IMR-90 (cell line): Measurements from ENCODE around the gene CCDC83. TPM values are rescaled to one million over a fixed set of nuclear protein-coding genes. Genes with fewer than 3 reads are reported as not detected.

Experiments used
- ATAC-seq: fragments of 200-7000 bp; cut with Tn5 transposase; 2 replicates; pipeline ENCODE4 v1.9.1; 2020; ENCODE audit warnings: low read depth, mild to moderate bottlenecking, moderate library complexity
- BruUV-seq: library from RNA; stranded (reverse); fragments of 400-500 nt; replicated peaks from 2 replicates; lab custom pipeline; 2021; lab: Mats Ljungman, UMichigan
- CTCF ChIA-PET: fragments of 300-600 bp; formaldehyde crosslinking; extraction: SDS; loops from one replicate; lab custom pipeline; 2021; ENCODE audit warnings: antibody characterized with exemption; lab: Yijun Ruan, JAX
- POLR2A ChIA-PET: fragments of 300-600 bp; sonication (Branson Sonifier 250); formaldehyde crosslinking; loops from one replicate; lab custom pipeline; 2022; ENCODE audit warnings: antibody characterized with exemption; ENCODE audit not compliant: unreplicated experiment; lab: Charles Lee
- DNase-seq: peaks from one replicate; pipeline ENCODE4 v3.0.0; 2013
- H2AFZ ChIP-seq: replicated peaks from 2 replicates; pipeline ENCODE3; 2013; ENCODE audit warnings: low read length, mild to moderate bottlenecking; ENCODE audit not compliant: poor library complexity
- H2AK5ac ChIP-seq: 2 replicates; pipeline ENCODE4 v1.6.1; 2013; ENCODE audit warnings: low read depth, low read length, inconsistent platforms
- H2AK9ac ChIP-seq: replicated peaks from 2 replicates; pipeline ENCODE3; 2013; ENCODE audit warnings: mild to moderate bottlenecking, low read depth, low read length, moderate library complexity; ENCODE audit not compliant: poor library complexity
- H2BK120ac ChIP-seq: 2 replicates; pipeline ENCODE4 v1.6.1; 2013; ENCODE audit warnings: low read depth, low read length, inconsistent platforms
- H2BK15ac ChIP-seq: 3 replicates; pipeline ENCODE4 v1.6.1; 2013; ENCODE audit warnings: low read depth, low read length, inconsistent platforms
- H2BK20ac ChIP-seq: 2 replicates; pipeline ENCODE4 v1.6.1; 2013; ENCODE audit warnings: low read depth, mild to moderate bottlenecking, inconsistent platforms, low read length, moderate library complexity
- H2BK5ac ChIP-seq: 2 replicates; pipeline ENCODE4 v1.6.1; 2013; ENCODE audit warnings: mild to moderate bottlenecking, low read depth, low read length, inconsistent platforms; ENCODE audit not compliant: poor library complexity, severe bottlenecking
- H3K14ac ChIP-seq: replicated peaks from 2 replicates; pipeline ENCODE4 v1.6.1; 2013; ENCODE audit warnings: low read depth, low read length, inconsistent platforms
- H3K18ac ChIP-seq: 2 replicates; pipeline ENCODE4 v1.6.1; 2013; ENCODE audit warnings: low read depth, low read length, control low read depth
- H3K23ac ChIP-seq: 2 replicates; pipeline ENCODE4 v1.6.1; 2013; ENCODE audit warnings: low read depth, low read length, inconsistent platforms
- H3K27ac ChIP-seq: 2 replicates; pipeline ENCODE4 v1.5.1; 2013; ENCODE audit warnings: mild to moderate bottlenecking, control low read depth, low read length; ENCODE audit not compliant: insufficient read depth
- H3K27me3 ChIP-seq: 2 replicates; pipeline ENCODE4 v1.6.1; 2013; ENCODE audit warnings: low read length; ENCODE audit not compliant: control insufficient read depth, insufficient read depth
- H3K36me3 ChIP-seq: 2 replicates; pipeline ENCODE4 v1.6.1; 2013; ENCODE audit warnings: low read length, mixed read lengths; ENCODE audit not compliant: control insufficient read depth, insufficient read depth
- H3K4ac ChIP-seq: 2 replicates; pipeline ENCODE4 v1.6.1; 2013; ENCODE audit warnings: low read depth, low read length, inconsistent platforms
- H3K4me1 ChIP-seq: 2 replicates; pipeline ENCODE4 v1.6.1; 2013; ENCODE audit warnings: low read length, mixed read lengths; ENCODE audit not compliant: control insufficient read depth, insufficient read depth
- H3K4me2 ChIP-seq: 2 replicates; pipeline ENCODE4 v1.6.1; 2013; ENCODE audit warnings: low read depth, mild to moderate bottlenecking, control low read depth, low read length, moderate library complexity
- H3K4me3 ChIP-seq: 2 replicates; pipeline ENCODE4 v1.5.1; 2013; ENCODE audit warnings: low read depth, mild to moderate bottlenecking, control low read depth, low read length, moderate library complexity; ENCODE audit not compliant: insufficient read depth
- H3K56ac ChIP-seq: 2 replicates; pipeline ENCODE4 v1.6.1; 2013; ENCODE audit warnings: low read length, inconsistent platforms; ENCODE audit not compliant: insufficient read depth; ENCODE audit errors: extremely low read depth
- H3K79me1 ChIP-seq, 2 experiments: 2 replicates each; pipeline ENCODE4 v1.6.1; 2013; ENCODE audit warnings: low read length in 2 of 2, inconsistent platforms in 1 of 2, low read depth in 1 of 2
- H3K9ac ChIP-seq: 2 replicates; pipeline ENCODE4 v1.6.1; 2013; ENCODE audit warnings: low read depth, low read length, control low read depth
- H3K9me1 ChIP-seq: 2 replicates; pipeline ENCODE4 v1.6.1; 2013; ENCODE audit warnings: low read length, inconsistent platforms; ENCODE audit not compliant: insufficient read depth
- H3K9me3 ChIP-seq: 2 replicates; pipeline ENCODE4 v1.6.1; 2013; ENCODE audit warnings: low read length; ENCODE audit not compliant: control insufficient read depth, insufficient read depth
- H4K20me1 ChIP-seq: 2 replicates; pipeline ENCODE4 v1.6.1; 2013; ENCODE audit warnings: low read length, inconsistent platforms; ENCODE audit not compliant: insufficient read depth
- H4K5ac ChIP-seq: 2 replicates; pipeline ENCODE4 v1.6.1; 2013; ENCODE audit warnings: mild to moderate bottlenecking, low read depth, low read length, control low read depth
- H4K8ac ChIP-seq, 2 experiments: 2 replicates each; pipeline ENCODE4 v1.6.1; 2013; ENCODE audit warnings: low read depth in 2 of 2, low read length in 2 of 2, control low read depth in 1 of 2, inconsistent platforms in 1 of 2
- H4K91ac ChIP-seq: 2 replicates; pipeline ENCODE4 v1.6.1; 2013; ENCODE audit warnings: low read depth, low read length, inconsistent platforms; ENCODE audit not compliant: insufficient read depth
- CHD1 ChIP-seq: IDR thresholded peaks from 2 replicates; pipeline ENCODE4 v1.6.1; 2012; ENCODE audit warnings: low read depth, low read length, improper control_type of control experiment
- MAZ ChIP-seq: IDR thresholded peaks from 2 replicates; pipeline ENCODE4 v1.6.1; 2012; ENCODE audit warnings: low read depth, mild to moderate bottlenecking, low read length, improper control_type of control experiment, moderate library complexity, borderline replicate concordance
- MXI1 ChIP-seq: IDR thresholded peaks from 2 replicates; pipeline ENCODE4 v1.6.1; 2012; ENCODE audit warnings: low read depth, mild to moderate bottlenecking, low read length, moderate library complexity, borderline replicate concordance
- RFX5 ChIP-seq: IDR thresholded peaks from 2 replicates; pipeline ENCODE4 v1.8.0; 2012; ENCODE audit warnings: low read depth, mild to moderate bottlenecking, low read length, moderate library complexity
- WGBS, 2 experiments: methylation state at CpG; one replicate each; pipeline versions ENCODE4 v1.1.5 to v1.1.7; 2013; ENCODE audit warnings: missing lambda C conversion rate in 2 of 2; ENCODE audit not compliant: insufficient read length in 1 of 2; ENCODE audit errors: extremely low coverage in 2 of 2; 5-methylcytosine and 5-hydroxymethylcytosine counted together
- dilution Hi-C: fragments of 300-500 bp; cut with HindIII; formaldehyde crosslinking; loops from one replicate; pipeline ENCODE4 v1.14.3; 2018; ENCODE audit warnings: low sequenced_read_pairs; ENCODE audit not compliant: unreplicated experiment
- in situ Hi-C: fragments of 300-500 bp; cut with MboI; formaldehyde crosslinking; loops from 3 replicates; pipeline ENCODE4 v1.14.3; 2019; ENCODE audit warnings: low sequenced_read_pairs, inconsistent platforms, mixed read lengths
- intact Hi-C: fragments of 100-400 bp; cut with micrococcal nuclease; formaldehyde crosslinking; loops from 2 replicates; pipeline ENCODE4 v1.10.0; 2022
- polyA plus RNA-seq, 3 experiments: library from polyadenylated mRNA; depleted of rRNA; stranded (reverse); fragments of >200 nt; gene quantifications; 2 replicates each; pipeline ENCODE4 v1.2.3, GENCODE V29; 2012; ENCODE audit warnings: low replicate concordance in 1 of 3
- total RNA-seq: library from RNA; depleted of rRNA; stranded (reverse); fragments of >200 nt; gene quantifications from 2 replicates; pipeline ENCODE4 v1.2.3, GENCODE V29; 2012
- TF ChIP-seq, protein P1 (sequence below): conservative IDR thresholded peaks from 2 replicates; pipeline ENCODE4 v1.5.1; 2012; ENCODE audit warnings: mild to moderate bottlenecking, low read depth, low read length, improper control_type of control experiment

Gene CCDC83
- total and polyA plus RNA-seq, 2 of the 4 experiments (the other 2 are of a cell fraction), result not detected

DNA sequence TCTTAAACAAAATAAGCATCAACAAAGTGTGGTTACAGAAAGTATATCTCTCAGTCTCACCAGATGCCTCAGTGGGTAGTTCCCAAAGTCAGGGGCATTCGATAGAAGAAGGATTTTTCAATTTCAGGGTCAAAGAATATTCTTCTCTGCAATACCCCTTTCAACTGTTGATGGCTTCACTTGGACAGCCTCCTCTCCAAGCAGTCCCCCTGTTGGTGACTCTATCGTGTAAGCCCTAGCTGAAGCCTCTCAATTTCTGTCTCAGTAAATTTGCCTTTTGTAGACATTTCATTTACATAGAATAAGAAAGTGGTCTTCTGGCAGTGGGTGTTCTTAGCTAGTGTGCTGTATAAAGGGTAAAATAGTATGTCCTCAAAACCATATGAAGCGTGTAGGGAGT is 11.3 kb upstream of the CCDC83 start:
- H3K9me3 ChIP-seq, result no peaks in the 10 kb centered on the region; the same call in 1 of the 2 replicates
- TF ChIP-seq, protein P1, sequence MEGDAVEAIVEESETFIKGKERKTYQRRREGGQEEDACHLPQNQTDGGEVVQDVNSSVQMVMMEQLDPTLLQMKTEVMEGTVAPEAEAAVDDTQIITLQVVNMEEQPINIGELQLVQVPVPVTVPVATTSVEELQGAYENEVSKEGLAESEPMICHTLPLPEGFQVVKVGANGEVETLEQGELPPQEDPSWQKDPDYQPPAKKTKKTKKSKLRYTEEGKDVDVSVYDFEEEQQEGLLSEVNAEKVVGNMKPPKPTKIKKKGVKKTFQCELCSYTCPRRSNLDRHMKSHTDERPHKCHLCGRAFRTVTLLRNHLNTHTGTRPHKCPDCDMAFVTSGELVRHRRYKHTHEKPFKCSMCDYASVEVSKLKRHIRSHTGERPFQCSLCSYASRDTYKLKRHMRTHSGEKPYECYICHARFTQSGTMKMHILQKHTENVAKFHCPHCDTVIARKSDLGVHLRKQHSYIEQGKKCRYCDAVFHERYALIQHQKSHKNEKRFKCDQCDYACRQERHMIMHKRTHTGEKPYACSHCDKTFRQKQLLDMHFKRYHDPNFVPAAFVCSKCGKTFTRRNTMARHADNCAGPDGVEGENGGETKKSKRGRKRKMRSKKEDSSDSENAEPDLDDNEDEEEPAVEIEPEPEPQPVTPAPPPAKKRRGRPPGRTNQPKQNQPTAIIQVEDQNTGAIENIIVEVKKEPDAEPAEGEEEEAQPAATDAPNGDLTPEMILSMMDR, result no peak
- no peak for TF ChIP-seq CHD1
- TF ChIP-seq MXI1, result no peak
- TF ChIP-seq RFX5, result no peak
- no peak for TF ChIP-seq MAZ
- H2BK5ac ChIP-seq, result no peak overlapping the region
- no peak overlapping the region for H2BK20ac ChIP-seq
- POLR2A ChIA-PET, result no interaction called here
- no peaks in the 10 kb centered on the region for H3K27me3 ChIP-seq
- H4K8ac ChIP-seq, result no peak overlapping the region
- H3K4me2 ChIP-seq, result no peak overlapping the region
- in situ Hi-C loops, result no loop called here
- peaks cover 2% of the 10 kb centered on the region; the same call in 1 of the 2 replicates for H3K4me1 ChIP-seq
- no peak overlapping the region for H3K27ac ChIP-seq
- no peak overlapping the region; the same call in 1 of the 2 replicates for H2AK5ac ChIP-seq
- H3K18ac ChIP-seq, result no peak overlapping the region
- no peak overlapping the region for H2BK120ac ChIP-seq
- H3K9me1 ChIP-seq, result peaks cover 7% of the 10 kb centered on the region; the same call in 1 of the 2 replicates
- CTCF ChIA-PET, result no interaction called here
- no peak overlapping the region for H4K91ac ChIP-seq
- ATAC-seq (no peak), DNase-seq (no peak)
- no peak overlapping the region for H3K4me3 ChIP-seq
- no peaks in the 10 kb centered on the region for H3K36me3 ChIP-seq
- H3K4ac ChIP-seq, result no peak overlapping the region
- no peak overlapping the region for H2BK15ac ChIP-seq
- H3K79me1 ChIP-seq, result no peaks in the 10 kb centered on the region
- H4K5ac ChIP-seq, result no peak overlapping the region
- H4K20me1 ChIP-seq, result no peaks in the 10 kb centered on the region
- WGBS, 2 experiments, result no CpG with 5 or more reads among the region's 3 CpGs
- no peak overlapping the region for H3K56ac ChIP-seq
- no peak overlapping the region for H3K9ac ChIP-seq
- intact Hi-C loops, result no loop called here
- no peak overlapping the region for H3K23ac ChIP-seq
- BruUV-seq, result no TSS peak
- no peak overlapping the region for H2AFZ ChIP-seq
- dilution Hi-C loops, result no loop called here
- H3K14ac ChIP-seq, result no peak overlapping the region
- no peak overlapping the region for H2AK9ac ChIP-seq
